HEK293 (cell line): ENCODE measurements around the gene DPP6.

Experiments
- CTCF ChIA-PET: fragments of 350-600 bp; formaldehyde crosslinking; extraction: SDS; loops from one replicate; lab custom pipeline; 2021; ENCODE audit warnings: antibody characterized with exemption; lab: Yijun Ruan, JAX
- POLR2A ChIA-PET: fragments of 300-600 bp; formaldehyde crosslinking; extraction: SDS; loops from one replicate; lab custom pipeline; 2020; ENCODE audit warnings: antibody characterized with exemption, inconsistent platforms; lab: Yijun Ruan, JAX
- H3K27ac ChIP-seq: fragments of 200-500 bp; sonication (Bioruptor generic); 2 replicates; pipeline ENCODE4 v1.5.1; 2014; ENCODE audit warnings: low read depth, low read length, control low read depth, inconsistent platforms; ENCODE audit errors: extremely low read depth
- H3K36me3 ChIP-seq, 2 experiments: fragments of 200-500 bp in 1 of 2; sonication (Bioruptor generic) in 1 of 2; 1 replicate in 1 of 2; 2 replicates in 1 of 2; pipeline ENCODE4 v1.5.1; 2014 to 2017; ENCODE audit warnings: inconsistent platforms in 2 of 2, low read length in 2 of 2; ENCODE audit not compliant: control insufficient read depth in 2 of 2, insufficient read depth in 1 of 2
- H3K4me1 ChIP-seq: fragments of 200-500 bp; sonication (Bioruptor generic); 2 replicates; pipeline ENCODE4 v1.5.1; 2014; ENCODE audit warnings: mild to moderate bottlenecking, low read length, inconsistent platforms; ENCODE audit not compliant: control insufficient read depth, insufficient read depth
- H3K4me3 ChIP-seq: 2 replicates; pipeline ENCODE4 v1.5.1; 2011; ENCODE audit warnings: low read depth, mild to moderate bottlenecking, control low read depth, low read length, moderate library complexity
- H3K9me3 ChIP-seq: fragments of 200-500 bp; sonication (Bioruptor generic); 2 replicates; pipeline ENCODE4 v1.5.1; 2014; ENCODE audit warnings: low read depth, low read length, inconsistent platforms; ENCODE audit not compliant: control insufficient read depth, insufficient read depth
- EGR2 ChIP-seq: fragments of 450-650 bp; formaldehyde crosslinking; IDR thresholded peaks from 2 replicates; pipeline ENCODE4 v1.5.1; 2016; ENCODE audit warnings: low read depth, missing biosample characterization, missing genetic modification characterization
- KLF8 ChIP-seq: fragments of 450-650 bp; formaldehyde crosslinking; IDR thresholded peaks from 2 replicates; pipeline ENCODE4 v1.5.1; 2016; ENCODE audit warnings: missing biosample characterization, missing genetic modification characterization
- ZBTB17 ChIP-seq: fragments of 450-650 bp; formaldehyde crosslinking; IDR thresholded peaks from 2 replicates; pipeline ENCODE4 v1.5.1; 2016; ENCODE audit warnings: missing biosample characterization, missing genetic modification characterization
- ZNF19 ChIP-seq: fragments of 450-650 bp; formaldehyde crosslinking; IDR thresholded peaks from 2 replicates; pipeline ENCODE4; 2016; ENCODE audit warnings: missing biosample characterization, missing genetic modification characterization, low read depth
- ZNF354C ChIP-seq: fragments of 450-650 bp; formaldehyde crosslinking; IDR thresholded peaks from 2 replicates; pipeline ENCODE4 v1.5.1; 2016; ENCODE audit warnings: missing biosample characterization, missing genetic modification characterization, low read depth, borderline replicate concordance
- ZNF423 ChIP-seq: fragments of 450-650 bp; formaldehyde crosslinking; IDR thresholded peaks from 2 replicates; pipeline ENCODE4 v1.5.1; 2016; ENCODE audit warnings: missing biosample characterization, missing genetic modification characterization
- ZNF473 ChIP-seq: fragments of 450-650 bp; formaldehyde crosslinking; IDR thresholded peaks from 2 replicates; pipeline ENCODE4 v1.5.1; 2017; ENCODE audit warnings: missing biosample characterization, missing genetic modification characterization
- ZNF544 ChIP-seq: fragments of 450-650 bp; formaldehyde crosslinking; IDR thresholded peaks from 2 replicates; pipeline ENCODE4 v1.5.0; 2017; ENCODE audit warnings: missing biosample characterization, missing genetic modification characterization
- ZNF585B ChIP-seq: fragments of 450-650 bp; formaldehyde crosslinking; IDR thresholded peaks from 2 replicates; pipeline ENCODE4 v1.5.1; 2016; ENCODE audit warnings: missing biosample characterization, missing genetic modification characterization
- ZNF596 ChIP-seq: fragments of 450-650 bp; IDR thresholded peaks from 2 replicates; pipeline ENCODE4 v1.5.0; 2018; ENCODE audit warnings: missing biosample characterization, mild to moderate bottlenecking, missing genetic modification characterization, moderate library complexity
- ZNF629 ChIP-seq: fragments of 450-650 bp; formaldehyde crosslinking; IDR thresholded peaks from 2 replicates; pipeline ENCODE4 v1.5.1; 2017; ENCODE audit warnings: missing biosample characterization, missing genetic modification characterization
- ZNF791 ChIP-seq: fragments of 450-650 bp; formaldehyde crosslinking; IDR thresholded peaks from 2 replicates; pipeline ENCODE4 v1.5.1; 2016; ENCODE audit warnings: missing biosample characterization, missing genetic modification characterization
- TF ChIP-seq, protein P1 (sequence below): fragments of 450-650 bp; formaldehyde crosslinking; IDR thresholded peaks from 2 replicates; pipeline ENCODE4 v1.5.1; 2017; ENCODE audit warnings: missing biosample characterization, missing genetic modification characterization
- TF ChIP-seq, protein P2 (sequence below): fragments of 450-650 bp; formaldehyde crosslinking; conservative IDR thresholded peaks from 2 replicates; pipeline ENCODE4 v1.5.1; 2016; ENCODE audit warnings: low read depth, missing biosample characterization, missing genetic modification characterization
- TF ChIP-seq, protein P3 (sequence below): fragments of 450-650 bp; IDR thresholded peaks from 2 replicates; pipeline ENCODE4 v1.5.1; 2018; ENCODE audit warnings: missing biosample characterization, mild to moderate bottlenecking, missing genetic modification characterization
- TF ChIP-seq, protein P4 (sequence below): fragments of 450-650 bp; formaldehyde crosslinking; IDR thresholded peaks from 2 replicates; pipeline ENCODE4 v1.5.1; 2016; ENCODE audit warnings: missing biosample characterization, missing genetic modification characterization, borderline replicate concordance
- TF ChIP-seq, protein P5 (sequence below): sonication (generic); formaldehyde crosslinking; IDR thresholded peaks from 2 replicates; pipeline ENCODE4 v1.8.1; 2022; ENCODE audit warnings: mild to moderate bottlenecking, moderate library complexity, missing genetic modification reagents

The DPP6 gene

DNA sequence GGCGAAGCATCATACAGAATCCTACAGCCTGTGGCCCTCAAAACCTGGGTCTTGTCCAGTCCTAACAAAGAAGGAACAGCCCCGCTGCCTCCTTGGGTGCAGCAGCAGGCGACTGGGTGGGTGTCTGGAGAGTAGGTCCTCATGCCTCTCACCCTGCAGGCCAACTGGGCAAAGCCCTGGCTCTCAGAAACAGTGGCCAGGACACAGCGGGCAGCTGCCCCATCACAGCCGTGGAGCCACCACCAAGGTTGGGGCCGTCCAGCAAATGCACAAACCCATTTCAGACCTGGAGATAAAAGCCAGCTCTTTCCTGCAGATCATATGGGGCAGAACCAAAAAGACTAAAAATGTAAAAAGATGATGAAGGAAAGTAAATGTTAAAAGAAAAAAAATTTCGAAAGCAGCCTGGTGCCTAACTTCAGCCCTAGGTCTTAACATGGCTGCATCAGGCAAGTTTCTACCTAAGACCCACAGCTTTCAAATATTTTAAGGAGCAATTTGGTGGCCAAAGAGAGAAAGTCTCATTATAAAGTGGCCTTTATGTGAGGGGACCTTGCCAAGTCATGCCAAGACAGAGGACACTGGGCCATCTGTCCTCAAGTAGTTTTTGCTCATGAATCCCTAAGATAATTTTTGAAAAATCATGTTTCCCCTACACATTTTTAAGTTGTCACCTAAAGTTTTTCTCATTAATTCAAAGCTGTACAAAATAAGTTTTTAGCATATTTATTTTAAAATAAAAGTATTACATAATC lies 808.6 kb downstream of the DPP6 start:
- H3K4me3 ChIP-seq, result no peak overlapping the region
- TF ChIP-seq ZNF19 (tag by site-specific recombination) (no peak), ZBTB17 (no peak), ZNF423 (tag by site-specific recombination) (no peak), ZNF791 (tag by site-specific recombination) (no peak), ZNF596 (no peak), ZNF354C (tag by site-specific recombination) (no peak), ZNF585B (tag by site-specific recombination) (no peak)
- TF ChIP-seq, protein P1, sequence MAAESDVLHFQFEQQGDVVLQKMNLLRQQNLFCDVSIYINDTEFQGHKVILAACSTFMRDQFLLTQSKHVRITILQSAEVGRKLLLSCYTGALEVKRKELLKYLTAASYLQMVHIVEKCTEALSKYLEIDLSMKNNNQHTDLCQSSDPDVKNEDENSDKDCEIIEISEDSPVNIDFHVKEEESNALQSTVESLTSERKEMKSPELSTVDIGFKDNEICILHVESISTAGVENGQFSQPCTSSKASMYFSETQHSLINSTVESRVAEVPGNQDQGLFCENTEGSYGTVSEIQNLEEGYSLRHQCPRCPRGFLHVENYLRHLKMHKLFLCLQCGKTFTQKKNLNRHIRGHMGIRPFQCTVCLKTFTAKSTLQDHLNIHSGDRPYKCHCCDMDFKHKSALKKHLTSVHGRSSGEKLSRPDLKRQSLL, result no peak
- TF ChIP-seq, protein P2, sequence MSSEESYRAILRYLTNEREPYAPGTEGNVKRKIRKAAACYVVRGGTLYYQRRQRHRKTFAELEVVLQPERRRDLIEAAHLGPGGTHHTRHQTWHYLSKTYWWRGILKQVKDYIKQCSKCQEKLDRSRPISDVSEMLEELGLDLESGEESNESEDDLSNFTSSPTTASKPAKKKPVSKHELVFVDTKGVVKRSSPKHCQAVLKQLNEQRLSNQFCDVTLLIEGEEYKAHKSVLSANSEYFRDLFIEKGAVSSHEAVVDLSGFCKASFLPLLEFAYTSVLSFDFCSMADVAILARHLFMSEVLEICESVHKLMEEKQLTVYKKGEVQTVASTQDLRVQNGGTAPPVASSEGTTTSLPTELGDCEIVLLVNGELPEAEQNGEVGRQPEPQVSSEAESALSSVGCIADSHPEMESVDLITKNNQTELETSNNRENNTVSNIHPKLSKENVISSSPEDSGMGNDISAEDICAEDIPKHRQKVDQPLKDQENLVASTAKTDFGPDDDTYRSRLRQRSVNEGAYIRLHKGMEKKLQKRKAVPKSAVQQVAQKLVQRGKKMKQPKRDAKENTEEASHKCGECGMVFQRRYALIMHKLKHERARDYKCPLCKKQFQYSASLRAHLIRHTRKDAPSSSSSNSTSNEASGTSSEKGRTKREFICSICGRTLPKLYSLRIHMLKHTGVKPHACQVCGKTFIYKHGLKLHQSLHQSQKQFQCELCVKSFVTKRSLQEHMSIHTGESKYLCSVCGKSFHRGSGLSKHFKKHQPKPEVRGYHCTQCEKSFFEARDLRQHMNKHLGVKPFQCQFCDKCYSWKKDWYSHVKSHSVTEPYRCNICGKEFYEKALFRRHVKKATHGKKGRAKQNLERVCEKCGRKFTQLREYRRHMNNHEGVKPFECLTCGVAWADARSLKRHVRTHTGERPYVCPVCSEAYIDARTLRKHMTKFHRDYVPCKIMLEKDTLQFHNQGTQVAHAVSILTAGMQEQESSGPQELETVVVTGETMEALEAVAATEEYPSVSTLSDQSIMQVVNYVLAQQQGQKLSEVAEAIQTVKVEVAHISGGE (tag by site-specific recombination), result no peak
- H3K4me1 ChIP-seq, result no peaks in the 10 kb centered on the region
- H3K36me3 ChIP-seq, result no peaks in the 10 kb centered on the region
- CTCF ChIA-PET, result no interaction called here
- no peaks in the 10 kb centered on the region for H3K9me3 ChIP-seq
- no peak overlapping the region for H3K27ac ChIP-seq
- POLR2A ChIA-PET, result no interaction called here

DNA sequence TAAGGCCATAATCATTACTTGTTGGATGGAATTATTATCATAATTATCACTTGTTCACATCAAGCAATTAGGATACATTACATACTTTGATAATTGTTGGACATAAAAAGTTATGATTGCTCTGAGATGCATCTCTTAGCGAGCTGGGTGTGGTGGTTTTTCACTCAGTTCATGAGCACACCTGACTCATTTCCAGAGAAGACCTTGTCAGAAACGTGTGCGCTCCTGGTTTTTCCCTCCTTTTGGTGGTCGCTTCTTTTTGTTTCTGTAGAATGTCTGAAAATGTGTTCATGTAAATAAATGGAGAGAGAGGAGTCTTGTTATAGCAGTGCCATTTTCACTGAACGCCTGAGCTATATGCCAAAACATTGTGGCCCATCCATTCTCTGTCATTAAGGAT lies 809.4 kb downstream of the DPP6 start:
- no peak overlapping the region for H3K27ac ChIP-seq
- H3K9me3 ChIP-seq, result no peaks in the 10 kb centered on the region
- POLR2A ChIA-PET, result no interaction called here
- H3K4me1 ChIP-seq, result no peaks in the 10 kb centered on the region
- no peaks in the 10 kb centered on the region for H3K36me3 ChIP-seq
- TF ChIP-seq ZNF629 (tag by site-specific recombination) (no peak), EGR2 (tag by site-specific recombination) (no peak), ZNF473 (tag by site-specific recombination) (no peak), KLF8 (tag by site-specific recombination) (no peak), ZNF544 (tag by site-specific recombination) (no peak)
- TF ChIP-seq, protein P3, sequence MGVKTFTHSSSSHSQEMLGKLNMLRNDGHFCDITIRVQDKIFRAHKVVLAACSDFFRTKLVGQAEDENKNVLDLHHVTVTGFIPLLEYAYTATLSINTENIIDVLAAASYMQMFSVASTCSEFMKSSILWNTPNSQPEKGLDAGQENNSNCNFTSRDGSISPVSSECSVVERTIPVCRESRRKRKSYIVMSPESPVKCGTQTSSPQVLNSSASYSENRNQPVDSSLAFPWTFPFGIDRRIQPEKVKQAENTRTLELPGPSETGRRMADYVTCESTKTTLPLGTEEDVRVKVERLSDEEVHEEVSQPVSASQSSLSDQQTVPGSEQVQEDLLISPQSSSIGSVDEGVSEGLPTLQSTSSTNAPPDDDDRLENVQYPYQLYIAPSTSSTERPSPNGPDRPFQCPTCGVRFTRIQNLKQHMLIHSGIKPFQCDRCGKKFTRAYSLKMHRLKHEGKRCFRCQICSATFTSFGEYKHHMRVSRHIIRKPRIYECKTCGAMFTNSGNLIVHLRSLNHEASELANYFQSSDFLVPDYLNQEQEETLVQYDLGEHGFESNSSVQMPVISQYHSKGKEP (tag by site-specific recombination), result no peak
- TF ChIP-seq, protein P4, sequence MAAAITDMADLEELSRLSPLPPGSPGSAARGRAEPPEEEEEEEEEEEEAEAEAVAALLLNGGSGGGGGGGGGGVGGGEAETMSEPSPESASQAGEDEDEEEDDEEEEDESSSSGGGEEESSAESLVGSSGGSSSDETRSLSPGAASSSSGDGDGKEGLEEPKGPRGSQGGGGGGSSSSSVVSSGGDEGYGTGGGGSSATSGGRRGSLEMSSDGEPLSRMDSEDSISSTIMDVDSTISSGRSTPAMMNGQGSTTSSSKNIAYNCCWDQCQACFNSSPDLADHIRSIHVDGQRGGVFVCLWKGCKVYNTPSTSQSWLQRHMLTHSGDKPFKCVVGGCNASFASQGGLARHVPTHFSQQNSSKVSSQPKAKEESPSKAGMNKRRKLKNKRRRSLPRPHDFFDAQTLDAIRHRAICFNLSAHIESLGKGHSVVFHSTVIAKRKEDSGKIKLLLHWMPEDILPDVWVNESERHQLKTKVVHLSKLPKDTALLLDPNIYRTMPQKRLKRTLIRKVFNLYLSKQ (tag by site-specific recombination), result no peak
- TF ChIP-seq, protein P5, sequence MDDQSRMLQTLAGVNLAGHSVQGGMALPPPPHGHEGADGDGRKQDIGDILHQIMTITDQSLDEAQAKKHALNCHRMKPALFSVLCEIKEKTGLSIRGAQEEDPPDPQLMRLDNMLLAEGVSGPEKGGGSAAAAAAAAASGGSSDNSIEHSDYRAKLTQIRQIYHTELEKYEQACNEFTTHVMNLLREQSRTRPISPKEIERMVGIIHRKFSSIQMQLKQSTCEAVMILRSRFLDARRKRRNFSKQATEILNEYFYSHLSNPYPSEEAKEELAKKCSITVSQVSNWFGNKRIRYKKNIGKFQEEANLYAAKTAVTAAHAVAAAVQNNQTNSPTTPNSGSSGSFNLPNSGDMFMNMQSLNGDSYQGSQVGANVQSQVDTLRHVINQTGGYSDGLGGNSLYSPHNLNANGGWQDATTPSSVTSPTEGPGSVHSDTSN, result no peak
- H3K4me3 ChIP-seq, result no peak overlapping the region
- CTCF ChIA-PET, result no interaction called here
